Tibial nerve (tissue), 4 donors: ENCODE results near the gene MED12L.

Source experiments
- CTCF ChIP-seq, 5 experiments: fragments of 200-600 bp in 3 of 5; fragments of 450-650 bp in 2 of 5; sonication (generic) in 3 of 5; IDR thresholded peaks; one replicate each; pipeline ENCODE4 v1.5.1; 2016 to 2019; ENCODE audit warnings: antibody characterized with exemption in 5 of 5, mild to moderate bottlenecking in 3 of 5, moderate library complexity in 2 of 5
- EP300 ChIP-seq, 2 donors: sonication (generic); formaldehyde crosslinking; IDR thresholded peaks; one replicate each; pipeline ENCODE4 v1.6.1; 2017; ENCODE audit warnings: antibody characterized with exemption in 2 of 2, mild to moderate bottlenecking in 1 of 2

DNA sequence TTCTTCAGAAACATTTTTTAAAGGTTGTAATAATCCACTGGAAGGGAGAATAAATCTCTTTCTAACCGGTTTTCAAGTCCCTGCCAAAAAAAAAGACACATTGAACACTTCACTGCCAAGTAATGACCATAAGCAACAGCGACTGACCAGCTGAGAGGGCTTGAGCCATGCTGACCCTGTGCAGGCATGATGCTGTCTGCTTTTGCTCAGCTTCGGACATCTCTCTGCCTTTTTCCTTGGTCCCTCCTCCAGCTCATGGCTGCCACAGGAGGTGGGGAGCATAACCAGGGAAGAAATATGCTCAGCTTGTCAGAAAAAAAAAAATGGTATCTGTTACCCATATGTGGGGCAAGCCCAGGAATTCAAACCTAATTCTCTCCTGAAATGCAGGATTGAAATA lies 373.9 kb downstream of the MED12L start:
- TF ChIP-seq CTCF (IDR thresholded peaks at IDR 0.05) (no peak), EP300 (IDR thresholded peaks at IDR 0.05) (no peak)
